WTC11 (cell line): ENCODE results near the gene SCNM1.
"Not testable (repeated sequence)": the region's sequence is repeated elsewhere in the genome, so short reads cannot be mapped to it uniquely, and the experiment has no call there.

Source experiments
- CTCF ChIP-seq: fragments of 200-600 bp; IDR thresholded peaks from 2 replicates; pipeline ENCODE4 v1.8.0; 2022; ENCODE audit warnings: antibody characterized with exemption
- ESRRA ChIP-seq: sonication (generic); formaldehyde crosslinking; IDR thresholded peaks from 2 replicates; pipeline ENCODE4 v1.8.1; 2022; ENCODE audit warnings: mild to moderate bottlenecking, missing genetic modification reagents, borderline replicate concordance
- HMGXB4 ChIP-seq: sonication (generic); formaldehyde crosslinking; IDR thresholded peaks from 2 replicates; pipeline ENCODE4 v1.8.1; 2023; ENCODE audit warnings: mild to moderate bottlenecking, moderate library complexity, missing genetic modification reagents
- IRF1 ChIP-seq: sonication (generic); formaldehyde crosslinking; IDR thresholded peaks from 2 replicates; pipeline ENCODE4 v1.8.0; 2023; ENCODE audit warnings: missing genetic modification reagents
- NR3C1 ChIP-seq: sonication (generic); formaldehyde crosslinking; conservative IDR thresholded peaks from 2 replicates; pipeline ENCODE4 v1.8.1; 2023; ENCODE audit warnings: low read depth, mild to moderate bottlenecking, missing genetic modification reagents
- SP1 ChIP-seq: sonication (generic); formaldehyde crosslinking; conservative IDR thresholded peaks from 2 replicates; pipeline ENCODE4 v1.8.1; 2022; ENCODE audit warnings: missing genetic modification reagents

- not testable (repeated sequence) for TF ChIP-seq HMGXB4, CTCF, NR3C1, SP1, ESRRA, IRF1
Observed at GRCh38 chr1:151194894-151195594, 29.1 kb downstream of the SCNM1 start.
